GM18507 (cell line): Measurements from ENCODE around the gene KCNG4.

Source experiments
- DNase-seq: peaks from one replicate; pipeline ENCODE4 v3.0.0; 2011; ENCODE audit warnings: low read depth; ENCODE audit not compliant: insufficient read length; ENCODE audit errors: extremely low spot score
- FAIRE-seq: peaks from 2 replicates; lab custom pipeline; 2011; peaks lifted over from hg19 to GRCh38; lab: Jason Lieb, UNC

The KCNG4 gene

DNA sequence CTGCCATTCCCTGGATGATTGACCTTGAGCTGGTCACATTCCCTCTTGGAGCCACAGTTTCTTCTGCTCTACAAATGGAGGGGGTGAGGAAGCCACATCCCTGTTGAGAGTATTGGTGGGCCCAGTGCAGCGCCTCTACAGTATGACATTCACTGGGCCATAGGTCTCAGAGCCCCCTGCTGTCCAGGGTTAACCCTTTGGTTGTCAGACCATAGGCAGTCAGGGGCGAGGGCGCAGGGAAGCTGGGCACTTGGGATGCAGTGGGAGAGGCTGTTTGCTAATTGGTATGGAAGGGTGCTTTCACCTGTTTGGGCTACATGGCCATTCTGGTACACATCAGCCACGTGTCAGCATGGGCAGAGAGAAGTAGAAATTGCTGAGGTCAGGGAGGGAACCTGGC is 27.6 kb upstream of the KCNG4 start:
- FAIRE-seq (no peak), DNase-seq (no peak)

DNA sequence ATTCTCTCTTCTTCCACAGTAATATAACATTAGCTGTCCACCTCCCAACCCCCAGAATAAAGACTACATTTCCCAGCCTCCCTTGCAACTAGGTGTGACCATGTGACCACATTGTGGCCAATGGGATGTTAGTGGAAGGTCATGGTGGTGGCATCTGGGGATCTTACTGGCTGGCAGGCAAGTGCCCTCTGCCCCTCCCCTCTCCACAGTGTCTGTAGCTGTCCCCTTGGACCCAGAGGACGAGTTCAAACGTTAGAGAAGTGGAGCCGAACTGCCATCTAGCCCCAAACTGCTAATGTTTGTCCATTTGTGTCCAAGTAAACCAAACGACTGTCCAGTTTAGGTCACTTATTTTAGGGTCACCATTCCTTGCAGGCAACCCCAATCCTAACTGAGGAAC is 26.6 kb upstream of the KCNG4 start:
- FAIRE-seq = no peak
- no peak for DNase-seq

DNA sequence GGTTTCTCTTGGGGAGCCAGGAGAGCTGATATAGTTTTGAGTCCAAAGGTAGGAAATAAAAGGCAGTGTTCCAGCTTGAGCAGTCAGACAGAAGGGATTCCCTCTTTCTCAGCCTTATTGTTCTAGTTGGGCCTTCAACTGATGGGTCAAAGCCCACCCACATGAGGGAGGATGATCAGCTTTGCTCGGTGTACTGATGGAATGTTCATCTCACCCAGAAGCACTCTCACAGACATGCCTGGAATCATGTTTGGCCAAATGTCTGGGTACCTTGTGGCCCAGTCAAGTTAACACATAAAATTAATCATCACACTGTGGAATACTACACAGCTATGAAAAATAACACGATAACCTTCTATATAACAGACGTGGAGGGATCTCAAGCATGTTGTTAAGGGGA is 23.1 kb upstream of the KCNG4 start:
- DNase-seq (no peak), FAIRE-seq (no peak)

DNA sequence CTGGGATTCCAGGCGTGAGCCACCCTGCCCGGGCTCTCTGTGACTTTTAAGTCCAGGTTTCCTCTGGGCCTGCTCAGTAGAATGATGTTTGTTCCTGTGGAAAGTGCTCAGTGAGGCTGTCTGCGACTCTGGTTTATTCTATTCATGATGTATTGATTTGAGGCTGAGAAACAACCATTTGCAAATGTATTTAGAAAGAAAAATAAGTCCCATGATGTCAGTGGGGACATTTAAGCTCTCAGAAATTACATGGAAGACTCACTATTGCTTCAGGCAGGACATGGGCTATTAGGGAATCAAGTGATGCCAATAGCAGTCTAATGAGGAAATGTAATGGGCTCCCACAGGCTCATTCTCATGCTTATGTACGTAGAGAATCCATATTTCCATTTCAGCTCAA is 22.2 kb upstream of the KCNG4 start:
- no peak for DNase-seq
- no peak for FAIRE-seq

DNA sequence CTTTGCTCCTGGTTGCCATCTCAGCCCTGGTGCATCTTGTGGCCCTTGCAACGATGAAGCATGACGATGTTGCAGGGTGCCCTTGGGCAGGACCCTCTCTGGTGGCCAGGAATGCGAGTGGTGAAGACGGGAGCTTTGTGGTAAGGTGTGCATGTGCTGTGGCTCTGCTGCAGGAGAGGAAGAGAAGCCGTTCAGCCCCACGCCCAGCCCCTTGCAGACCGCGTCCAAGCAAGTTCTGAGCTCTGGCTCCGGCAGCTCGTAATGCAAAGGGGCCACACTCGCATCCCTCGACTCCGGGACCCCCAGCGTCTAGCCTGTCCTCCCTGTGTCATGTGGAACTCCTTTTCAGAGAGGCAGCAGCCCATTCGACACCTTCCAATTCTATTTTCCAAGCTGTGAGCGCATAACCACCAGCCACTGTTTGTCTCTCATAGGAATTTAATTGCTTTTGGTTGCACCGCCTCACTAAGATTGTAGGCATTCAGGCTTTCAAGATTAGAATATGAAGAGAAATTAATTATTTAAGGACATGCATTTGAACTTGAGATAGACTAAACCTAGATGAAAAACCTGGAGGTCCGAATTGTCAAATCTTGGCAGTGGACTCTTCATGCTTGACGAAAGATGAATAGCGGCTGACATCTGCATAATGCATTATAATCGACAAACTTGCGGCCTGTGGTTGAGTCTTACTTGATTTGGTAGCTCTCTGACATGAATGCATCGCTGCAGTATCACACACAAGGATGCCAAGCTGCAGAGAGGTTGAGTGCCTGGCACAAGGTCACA is 21.1 kb upstream of the KCNG4 start:
- no peak for DNase-seq
- no peak for FAIRE-seq

DNA sequence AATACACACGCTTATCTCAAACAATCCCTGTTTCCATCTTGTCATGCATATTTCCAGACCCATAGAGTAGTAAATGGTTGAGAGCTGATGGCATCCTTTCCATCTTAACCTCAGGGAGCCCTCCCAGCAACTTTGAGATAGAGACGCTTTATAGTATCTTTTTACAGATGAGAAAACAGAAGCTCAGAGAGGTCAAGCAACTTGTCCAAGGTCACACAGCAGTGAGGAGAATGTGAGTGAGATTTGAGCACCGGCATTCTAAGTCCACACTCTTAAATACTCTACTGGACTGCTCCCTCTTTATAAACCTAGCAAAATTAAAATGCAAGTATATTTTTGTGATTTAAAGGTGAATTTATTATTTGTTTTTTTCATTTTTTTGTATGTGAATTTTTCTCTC is 19.9 kb upstream of the KCNG4 start:
- DNase-seq (no peak), FAIRE-seq (no peak)

DNA sequence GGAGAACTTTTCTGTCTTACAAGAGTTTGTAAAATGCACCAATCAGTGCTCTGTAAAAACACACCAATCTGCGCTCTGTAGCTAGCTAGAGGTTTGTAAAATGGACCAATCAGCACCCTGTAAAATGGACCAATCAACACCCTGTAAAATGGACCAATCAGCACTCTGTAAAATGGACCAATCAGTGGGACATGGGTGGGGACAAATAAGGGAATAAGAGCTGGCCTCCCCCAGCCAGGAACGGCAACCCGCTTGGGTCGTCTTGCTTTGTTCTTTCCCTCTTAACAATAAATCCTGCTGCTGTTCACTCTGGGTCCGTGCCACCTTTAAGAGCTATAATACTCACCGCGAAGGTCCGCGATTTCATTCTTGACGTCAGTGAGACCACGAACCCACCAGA is 18.5 kb upstream of the KCNG4 start:
- DNase-seq (no peak), FAIRE-seq (no peak)

DNA sequence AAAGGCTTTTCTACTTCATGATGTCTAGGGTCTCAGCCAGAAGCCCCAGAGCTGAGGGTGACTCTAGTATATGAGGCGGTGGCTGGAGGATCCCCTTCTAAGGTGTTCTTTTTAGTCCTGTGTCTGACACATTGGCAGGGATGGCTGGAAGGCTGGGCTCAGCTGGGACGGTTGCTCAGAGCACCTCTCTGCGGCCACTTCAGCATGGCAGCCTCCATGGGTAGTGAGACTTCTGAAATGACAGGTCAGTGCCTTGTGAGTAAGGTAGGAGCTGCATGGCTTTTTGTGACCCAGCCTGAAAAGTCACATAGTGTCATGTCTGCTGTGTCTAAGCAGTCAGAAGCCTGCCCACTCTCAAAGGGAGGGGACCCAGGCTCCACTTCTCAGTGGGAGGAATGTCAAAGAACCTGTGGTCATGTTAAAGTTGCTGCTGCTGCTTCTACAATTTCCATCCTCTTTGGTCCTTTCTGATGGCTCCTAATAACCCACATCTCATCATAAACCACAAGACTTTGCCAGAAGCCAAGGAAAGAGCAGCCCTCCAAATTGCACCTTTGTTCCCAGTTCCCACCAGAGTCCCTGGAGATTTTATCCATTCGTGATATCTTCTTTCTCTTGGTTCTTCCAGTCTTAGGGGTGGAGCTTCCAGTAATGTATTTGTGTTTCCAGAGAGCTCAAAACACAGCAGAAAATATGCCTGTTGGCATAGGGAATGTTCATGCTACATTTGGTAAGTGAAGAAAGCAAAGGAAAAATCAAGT is 15.4 kb upstream of the KCNG4 start:
- no peak for FAIRE-seq
- DNase-seq = no peak

DNA sequence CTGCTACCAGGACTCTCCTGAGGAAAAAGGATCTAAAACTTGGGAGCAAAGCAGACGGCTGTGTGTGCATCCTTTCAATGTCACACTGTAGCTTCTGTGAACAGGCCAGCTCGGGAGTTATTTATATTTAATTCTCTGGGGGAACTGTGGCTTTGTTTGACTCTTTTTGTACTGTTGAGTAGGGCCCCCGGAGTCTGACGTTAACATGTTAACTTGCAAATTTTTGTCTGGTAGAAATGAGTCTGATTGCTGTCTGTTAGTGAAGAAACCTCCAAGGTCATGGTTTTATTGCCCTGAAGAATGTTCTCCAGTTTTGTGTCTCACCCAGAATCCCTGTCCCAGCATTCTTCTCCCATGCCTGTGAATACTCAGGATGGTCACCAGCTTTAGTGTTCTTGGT is 14.2 kb upstream of the KCNG4 start:
- FAIRE-seq (no peak), DNase-seq (no peak)

DNA sequence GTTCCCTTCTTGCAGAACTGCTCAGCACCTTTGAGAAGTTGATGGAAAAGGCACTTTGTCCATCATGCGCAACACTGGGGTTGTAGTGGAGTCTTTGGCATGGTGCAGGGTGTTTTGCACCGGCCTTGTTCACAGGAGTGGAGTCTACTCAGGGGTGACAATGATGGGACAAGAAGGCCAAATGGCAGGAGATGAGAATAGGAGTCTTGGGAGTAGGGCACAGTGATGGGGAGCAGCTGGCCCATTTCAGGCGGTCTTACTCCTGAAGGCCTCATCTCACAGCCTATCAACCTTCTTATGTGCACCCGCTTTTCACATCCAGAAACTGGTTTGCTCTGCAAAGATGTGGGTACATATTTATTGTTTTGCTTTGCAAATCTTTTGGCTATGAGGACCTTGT is 13.4 kb upstream of the KCNG4 start:
- FAIRE-seq (no peak), DNase-seq (no peak)

DNA sequence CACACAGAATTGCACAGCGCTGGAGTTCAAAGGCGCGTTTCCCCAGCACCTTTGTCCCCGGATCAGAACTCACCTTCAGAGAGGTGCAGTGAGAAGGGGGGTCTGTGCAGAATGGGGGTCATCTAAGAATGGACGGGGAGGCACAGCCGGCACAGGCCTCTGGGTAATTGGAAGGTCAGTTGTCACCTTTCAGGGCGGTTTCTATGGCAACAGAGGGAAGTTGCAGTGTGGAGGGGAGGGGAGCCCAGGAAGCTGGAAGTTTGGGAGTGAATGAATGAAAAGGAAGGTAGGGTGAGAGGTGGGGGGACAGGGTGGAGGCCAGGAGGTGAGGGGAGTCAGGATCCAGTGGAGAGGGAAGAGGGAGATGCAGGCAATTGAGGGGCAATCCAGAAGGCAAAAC is 12.4 kb upstream of the KCNG4 start:
- no peak for DNase-seq
- no peak for FAIRE-seq

DNA sequence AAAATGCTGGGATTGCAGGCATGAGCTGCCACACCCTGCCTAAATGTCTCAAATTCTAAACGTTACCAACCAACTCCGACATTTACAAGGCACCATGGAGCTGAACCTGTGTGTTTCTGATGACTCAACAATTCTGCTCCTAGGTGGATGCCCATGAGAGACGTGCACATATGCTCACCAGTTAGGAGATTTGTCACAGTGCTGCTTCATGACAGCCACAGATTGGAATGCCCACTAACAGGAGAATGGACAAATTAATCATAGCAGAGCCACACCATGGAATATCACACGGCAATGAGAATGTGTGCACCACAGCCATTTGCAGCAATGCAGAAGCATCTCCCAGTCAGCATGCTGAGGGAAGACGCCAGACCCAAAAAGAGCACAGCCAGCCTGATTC is 8.0 kb upstream of the KCNG4 start:
- no peak for DNase-seq
- no peak for FAIRE-seq

DNA sequence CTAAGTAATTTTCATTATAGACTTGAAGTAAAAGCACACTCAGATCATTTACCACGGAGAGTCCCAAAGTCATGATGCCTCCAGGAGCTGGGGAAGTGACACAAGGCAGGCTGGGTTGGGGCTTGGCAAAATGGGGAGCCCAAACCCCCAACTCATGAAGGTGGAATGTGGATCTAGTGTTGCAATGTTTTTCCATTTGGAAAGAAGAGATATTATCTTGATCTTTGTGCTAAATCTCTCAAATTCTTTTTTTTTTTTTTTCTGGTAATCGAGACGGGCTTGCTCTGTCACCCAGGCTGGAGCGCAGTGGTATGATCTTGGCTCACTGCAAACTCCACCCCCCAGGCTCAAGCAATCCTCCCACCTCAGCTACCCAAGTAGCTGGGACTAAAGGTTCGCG is 7.5 kb upstream of the KCNG4 start:
- DNase-seq (no peak), FAIRE-seq (no peak)

DNA sequence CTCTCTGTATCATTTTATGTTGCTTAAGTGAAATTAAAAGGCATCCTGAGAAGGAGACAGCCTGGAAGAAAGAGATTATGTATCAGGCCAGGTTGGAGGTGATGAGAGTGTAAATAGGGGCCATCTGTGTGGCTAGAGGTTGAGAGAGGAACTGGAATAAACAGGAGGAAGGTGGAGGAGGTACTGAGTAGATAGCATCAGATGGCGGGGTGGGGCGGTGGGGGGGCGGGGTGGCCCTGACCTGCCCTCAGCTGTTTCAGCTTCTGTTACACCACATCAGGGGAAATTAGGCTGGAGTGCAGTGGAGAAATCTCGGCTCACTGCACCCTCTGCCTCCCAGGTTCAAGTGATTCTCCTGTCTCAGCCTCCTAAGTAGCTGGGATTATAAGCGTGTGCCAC is 6.9 kb upstream of the KCNG4 start:
- no peak for DNase-seq

DNA sequence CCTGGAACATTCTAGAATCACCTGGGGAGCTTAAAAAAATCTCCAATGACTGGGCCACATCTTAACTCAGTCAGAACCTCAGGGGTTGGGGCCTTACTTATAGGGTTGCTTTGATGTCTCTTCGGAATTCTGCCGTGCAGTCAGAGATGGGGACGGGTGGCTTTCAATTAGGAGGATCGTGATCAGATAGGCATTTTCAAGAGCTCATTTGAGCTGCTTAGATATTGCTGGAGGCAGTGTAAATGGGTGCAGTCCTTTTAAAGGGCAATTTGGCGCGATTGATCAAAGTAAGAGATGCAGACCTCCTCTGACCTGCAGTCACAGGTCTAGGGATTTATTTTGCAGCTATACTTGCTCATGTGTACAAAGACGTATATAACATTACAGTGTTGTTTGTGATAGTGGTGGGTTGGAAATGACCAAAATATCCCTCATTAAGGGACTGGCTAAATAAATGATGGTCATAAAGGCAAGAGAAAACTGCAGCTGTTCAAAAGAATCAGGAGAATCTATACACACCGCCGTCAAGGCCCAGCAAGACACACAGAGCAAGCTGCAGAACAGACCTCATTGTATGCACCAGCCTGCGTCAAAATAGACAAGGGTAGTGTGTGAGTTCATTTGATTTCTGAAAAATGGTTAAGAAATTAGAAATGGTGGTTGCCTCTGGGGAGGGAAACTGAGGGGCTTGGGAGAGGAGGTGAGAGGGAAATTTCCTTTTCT is 6.3 kb upstream of the KCNG4 start:
- no peak for FAIRE-seq
- DNase-seq = no peak

More for the DNA sequence above, 6.9 kb upstream of the KCNG4 start:
- no peak for FAIRE-seq

DNA sequence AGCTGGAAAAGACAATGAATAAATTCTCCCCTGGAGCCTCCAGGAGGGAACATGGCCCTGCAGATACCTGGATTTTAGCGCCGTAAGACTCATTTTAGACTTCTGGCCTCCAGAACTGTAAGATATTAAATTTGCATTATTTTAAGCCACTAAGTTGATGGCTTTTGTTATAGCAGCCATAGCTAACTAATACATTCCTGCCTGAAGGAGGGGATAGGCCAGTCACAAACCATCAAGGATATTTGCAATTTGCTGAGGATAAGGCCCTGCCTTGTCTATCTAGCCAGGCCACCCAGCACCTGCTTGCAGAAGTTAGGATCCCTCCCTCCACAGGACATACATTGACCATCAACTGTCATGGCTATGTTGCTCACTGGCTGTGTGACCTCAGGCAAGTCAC is 4.9 kb upstream of the KCNG4 start:
- DNase-seq (no peak), FAIRE-seq (no peak)

DNA sequence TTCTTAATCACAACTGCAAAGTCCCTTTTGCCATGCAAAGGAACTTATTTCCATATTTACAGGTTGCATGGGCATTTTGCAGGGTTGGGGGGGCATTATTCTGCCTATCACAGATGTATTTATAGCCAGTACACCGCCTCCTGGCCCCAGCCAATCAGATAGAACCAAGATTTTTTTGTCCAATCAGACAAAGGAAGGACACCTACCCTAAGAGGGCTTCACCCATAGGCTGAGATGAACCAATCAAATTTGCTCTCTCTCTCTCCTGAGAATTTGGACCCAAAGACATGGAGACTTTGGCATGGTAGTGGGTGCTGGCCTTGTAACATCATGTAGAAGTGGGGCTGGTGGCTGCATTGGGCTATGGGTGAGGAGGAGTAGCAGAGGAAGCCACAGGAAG is 3.9 kb upstream of the KCNG4 start:
- FAIRE-seq = no peak
- no peak for DNase-seq

DNA sequence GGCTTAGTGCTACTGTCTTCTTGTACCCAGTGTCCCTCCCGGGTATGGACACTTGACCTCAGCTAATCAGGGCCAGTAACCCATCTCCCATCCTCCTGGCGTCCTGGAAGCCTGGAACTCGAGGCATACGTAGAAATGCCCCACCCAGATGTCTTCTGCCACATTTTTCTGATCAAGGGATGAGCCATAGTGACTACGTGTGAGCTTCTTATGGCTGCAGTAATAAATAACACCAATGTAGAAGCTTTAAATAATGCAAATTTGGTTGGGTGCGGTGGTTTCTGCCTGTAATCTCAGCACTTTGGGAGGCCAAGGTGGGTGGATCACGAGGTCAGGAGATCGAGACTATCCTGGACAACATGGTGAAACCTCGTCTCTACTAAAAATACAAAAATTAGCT is 3.0 kb upstream of the KCNG4 start:
- DNase-seq = no peak
- FAIRE-seq = no peak

DNA sequence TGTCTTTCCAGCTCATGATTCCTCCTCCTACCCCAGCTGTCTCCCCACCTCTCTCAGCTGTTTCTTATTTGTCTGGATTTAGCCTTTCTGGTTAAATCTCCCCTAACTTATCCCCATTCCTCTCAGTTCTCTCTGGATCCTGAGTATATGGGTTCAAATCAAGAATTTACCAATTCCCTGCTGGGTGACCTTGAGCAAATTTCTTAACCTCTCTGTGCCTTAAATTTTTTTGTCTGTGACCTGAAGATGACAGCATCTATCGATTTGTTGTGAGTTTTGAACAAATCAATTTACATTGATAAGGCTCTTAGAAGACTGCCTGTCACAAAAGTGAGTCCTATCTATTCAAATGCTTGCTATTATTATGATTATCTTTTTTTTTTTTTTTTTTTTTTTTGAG is 2.0 kb upstream of the KCNG4 start:
- FAIRE-seq (no peak), DNase-seq (no peak)

DNA sequence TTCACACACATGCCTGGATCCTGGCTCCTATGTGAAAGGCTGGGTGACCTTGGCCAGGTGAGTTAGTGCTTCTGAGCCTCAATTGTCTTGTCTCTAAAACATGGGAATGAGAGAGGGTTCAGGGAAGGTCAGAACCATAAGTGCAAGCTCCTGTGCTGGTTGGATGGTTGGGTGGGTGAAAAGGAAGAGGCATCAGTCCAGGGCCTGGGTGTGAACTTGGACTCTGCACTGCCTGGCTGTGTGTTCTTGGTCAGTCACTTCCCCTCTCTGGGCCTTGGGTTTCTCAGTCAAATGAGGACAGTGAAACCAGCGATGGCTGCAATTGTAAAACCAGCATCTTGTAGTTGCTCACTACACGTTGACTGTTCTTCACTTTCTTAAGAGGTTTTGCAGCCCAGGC is 643 bp upstream of the KCNG4 start:
- DNase-seq = no peak
- no peak for FAIRE-seq
